Hepatocyte (in vitro differentiated cells): Measurements from ENCODE around the gene RASGEF1C. TPM values are rescaled to one million over a fixed set of nuclear protein-coding genes. Genes with fewer than 3 reads are reported as not detected.

Source experiments
- DNase-seq: peaks from one replicate; pipeline ENCODE4 v3.0.0-alpha.2; 2016; ENCODE audit warnings: low spot score
- H2AFZ ChIP-seq: fragments of 200-600 bp; sonication (generic); 2 replicates; pipeline ENCODE4 v1.6.0; 2016; ENCODE audit warnings: antibody characterized with exemption, mild to moderate bottlenecking
- H3K27ac ChIP-seq: fragments of 200-600 bp; sonication (generic); 2 replicates; pipeline ENCODE4 v1.5.1; 2016; ENCODE audit warnings: mild to moderate bottlenecking
- H3K27me3 ChIP-seq: fragments of 200-600 bp; sonication (generic); 2 replicates; pipeline ENCODE4 v1.6.1; 2016
- H3K36me3 ChIP-seq: fragments of 200-600 bp; sonication (generic); replicated peaks from 2 replicates; pipeline ENCODE4 v1.5.1; 2016; ENCODE audit warnings: low read depth; ENCODE audit not compliant: insufficient read depth
- H3K4me1 ChIP-seq: fragments of 200-600 bp; sonication (generic); 2 replicates; pipeline ENCODE4 v1.5.1; 2016; ENCODE audit warnings: mild to moderate bottlenecking, moderate library complexity; ENCODE audit not compliant: insufficient read depth
- H3K4me2 ChIP-seq: fragments of 200-600 bp; sonication (generic); 2 replicates; pipeline ENCODE4 v1.6.0; 2016
- H3K4me3 ChIP-seq: fragments of 200-600 bp; sonication (generic); 2 replicates; pipeline ENCODE4 v1.5.1; 2016; ENCODE audit warnings: mild to moderate bottlenecking
- H3K79me2 ChIP-seq: fragments of 200-600 bp; sonication (generic); 2 replicates; pipeline ENCODE4 v1.6.0; 2017; ENCODE audit warnings: mild to moderate bottlenecking
- H3K9me2 ChIP-seq: fragments of 200-600 bp; sonication (generic); replicated peaks from 2 replicates; pipeline ENCODE4 v1.6.0; 2017; ENCODE audit warnings: mild to moderate bottlenecking; ENCODE audit not compliant: insufficient read depth
- H3K9me3 ChIP-seq: fragments of 200-600 bp; sonication (generic); 2 replicates; pipeline ENCODE4 v1.5.1; 2016; ENCODE audit warnings: low read depth, mild to moderate bottlenecking
- H4K20me1 ChIP-seq: fragments of 200-600 bp; sonication (generic); 2 replicates; pipeline ENCODE4 v1.6.0; 2016; ENCODE audit warnings: mild to moderate bottlenecking; ENCODE audit not compliant: insufficient read depth, poor library complexity, severe bottlenecking
- EZH2 ChIP-seq: fragments of 200-600 bp; sonication (generic); IDR thresholded peaks from 2 replicates; pipeline ENCODE4 v1.6.1; 2016; ENCODE audit warnings: antibody characterized with exemption, mild to moderate bottlenecking, borderline replicate concordance
- EZH2phosphoT487 ChIP-seq: fragments of 200-600 bp; sonication (generic); IDR thresholded peaks from one replicate; pipeline ENCODE4 v1.6.1; 2018; ENCODE audit warnings: antibody characterized with exemption, mild to moderate bottlenecking, low read depth, moderate library complexity; ENCODE audit not compliant: unreplicated experiment, severe bottlenecking
- WGBS: methylation state at CpG from one replicate; pipeline ENCODE4 v1.1.6; 2016; ENCODE audit warnings: low lambda C conversion rate; ENCODE audit errors: missing lambda C conversion rate; 5-methylcytosine and 5-hydroxymethylcytosine counted together
- polyA plus RNA-seq: library from polyadenylated mRNA; unstranded; fragments of >200 nt; fragmentation: Nextera tagmentation; extraction: Ambion mirVana; gene quantifications from 2 replicates; pipeline ENCODE4 v1.2.1, GENCODE V29; 2016
- total RNA-seq: library from RNA; depleted of rRNA; stranded (reverse); fragments of >200 nt; gene quantifications from 2 replicates; pipeline ENCODE4 v1.2.3, GENCODE V29; 2014
- TF ChIP-seq, protein P1 (sequence below): fragments of 200-600 bp; sonication (generic); IDR thresholded peaks from 2 replicates; pipeline ENCODE4 v1.5.1; 2016; ENCODE audit warnings: antibody characterized with exemption, mild to moderate bottlenecking; ENCODE audit not compliant: poor library complexity

Gene RASGEF1C
- total and polyA plus RNA-seq, 2 experiments from 2014 or later: not detected

DNA sequence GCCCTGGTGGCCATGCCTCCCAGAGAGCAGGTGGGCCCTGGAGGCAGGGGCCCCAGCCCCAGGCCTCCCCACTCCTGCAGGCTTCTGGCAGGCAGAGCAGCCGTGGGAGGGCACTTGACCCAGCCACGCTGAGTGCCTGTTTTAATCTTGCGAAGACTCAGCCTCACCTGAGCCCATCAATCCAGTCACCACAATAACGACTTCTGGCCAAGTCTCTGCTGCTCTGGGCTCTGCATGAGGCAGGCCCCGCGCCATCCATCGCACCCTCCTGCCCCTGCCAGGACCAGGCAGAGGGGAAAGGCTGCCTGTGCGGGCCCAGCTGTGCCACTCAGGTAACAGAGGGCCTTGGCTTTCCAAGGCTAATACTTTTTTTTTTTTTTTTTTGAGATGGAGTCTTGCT, 32.8 kb downstream of the RASGEF1C start:
- Histone ChIP-seq H4K20me1 (no peaks in the 10 kb centered on the region), H3K4me1 (peaks cover 4% of the 10 kb centered on the region), H3K79me2 (no peaks in the 10 kb centered on the region), H3K9me3 (no peaks in the 10 kb centered on the region), H3K36me3 (no peaks in the 10 kb centered on the region), H3K4me3 (no peak overlapping the region), H3K27me3 (no peaks in the 10 kb centered on the region), H3K4me2 (no peak overlapping the region), H3K9me2 (no peaks in the 10 kb centered on the region), H3K27ac (no peak overlapping the region), H2AFZ (no peak overlapping the region)
- TF ChIP-seq EZH2 (no peak), EZH2phosphoT487 (no peak)
- TF ChIP-seq, protein P1, sequence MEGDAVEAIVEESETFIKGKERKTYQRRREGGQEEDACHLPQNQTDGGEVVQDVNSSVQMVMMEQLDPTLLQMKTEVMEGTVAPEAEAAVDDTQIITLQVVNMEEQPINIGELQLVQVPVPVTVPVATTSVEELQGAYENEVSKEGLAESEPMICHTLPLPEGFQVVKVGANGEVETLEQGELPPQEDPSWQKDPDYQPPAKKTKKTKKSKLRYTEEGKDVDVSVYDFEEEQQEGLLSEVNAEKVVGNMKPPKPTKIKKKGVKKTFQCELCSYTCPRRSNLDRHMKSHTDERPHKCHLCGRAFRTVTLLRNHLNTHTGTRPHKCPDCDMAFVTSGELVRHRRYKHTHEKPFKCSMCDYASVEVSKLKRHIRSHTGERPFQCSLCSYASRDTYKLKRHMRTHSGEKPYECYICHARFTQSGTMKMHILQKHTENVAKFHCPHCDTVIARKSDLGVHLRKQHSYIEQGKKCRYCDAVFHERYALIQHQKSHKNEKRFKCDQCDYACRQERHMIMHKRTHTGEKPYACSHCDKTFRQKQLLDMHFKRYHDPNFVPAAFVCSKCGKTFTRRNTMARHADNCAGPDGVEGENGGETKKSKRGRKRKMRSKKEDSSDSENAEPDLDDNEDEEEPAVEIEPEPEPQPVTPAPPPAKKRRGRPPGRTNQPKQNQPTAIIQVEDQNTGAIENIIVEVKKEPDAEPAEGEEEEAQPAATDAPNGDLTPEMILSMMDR: no peak
- no peak for DNase-seq
- WGBS: 93% methylated on average over 8 of the region's 8 CpGs

DNA sequence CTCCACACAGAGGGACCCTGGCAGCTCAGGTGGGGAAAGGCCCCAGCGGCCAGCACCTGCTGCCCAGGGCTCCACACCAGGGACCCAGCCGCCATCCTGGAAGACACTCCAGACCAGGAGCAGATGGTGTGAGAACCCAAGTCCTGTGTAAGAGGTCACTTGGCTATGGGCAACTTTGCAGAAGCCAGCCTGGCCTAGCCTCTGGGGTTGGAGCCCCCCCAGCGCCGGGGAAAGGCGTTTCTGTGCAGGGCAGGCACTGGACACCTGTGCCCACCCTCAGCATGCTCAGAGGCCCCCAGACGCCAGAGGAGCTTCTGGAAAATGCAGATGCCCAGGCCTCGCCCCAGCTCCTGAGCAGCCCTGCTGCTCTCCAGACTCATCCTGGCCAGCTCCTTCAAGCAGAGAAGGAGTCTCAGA, 34.0 kb downstream of the RASGEF1C start:
- Histone ChIP-seq H3K9me2 (no peaks in the 10 kb centered on the region), H3K4me2 (no peak overlapping the region), H3K9me3 (no peaks in the 10 kb centered on the region), H3K36me3 (no peaks in the 10 kb centered on the region), H3K4me3 (no peak overlapping the region), H3K79me2 (no peaks in the 10 kb centered on the region), H3K4me1 (peaks cover 4% of the 10 kb centered on the region), H3K27me3 (no peaks in the 10 kb centered on the region), H4K20me1 (no peaks in the 10 kb centered on the region), H3K27ac (no peak overlapping the region), H2AFZ (no peak overlapping the region)
- DNase-seq: no peak
- 93% methylated on average over 7 of the region's 7 CpGs for WGBS
- TF ChIP-seq, protein P1: no peak
- no peak for TF ChIP-seq EZH2phosphoT487
- TF ChIP-seq EZH2: no peak

DNA sequence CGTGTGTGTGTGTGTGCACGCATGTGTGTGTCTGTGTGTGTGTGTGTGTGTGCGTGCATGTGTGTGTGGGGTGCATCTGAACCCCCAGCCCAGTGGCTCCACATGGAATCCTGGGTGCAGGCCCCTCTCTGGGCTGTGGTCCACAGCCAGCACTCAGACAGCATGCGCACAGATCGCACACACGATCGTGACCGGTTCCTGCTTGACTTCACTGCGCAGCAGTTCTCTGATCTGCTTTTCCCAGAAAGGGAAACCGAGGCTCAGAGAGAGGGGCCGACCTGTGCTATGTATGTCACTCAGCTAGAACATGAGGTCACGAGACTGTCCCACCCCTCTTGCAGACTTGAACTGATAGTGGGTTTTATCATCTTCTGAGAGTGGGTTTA, 34.4 kb downstream of the RASGEF1C start:
- Histone ChIP-seq H4K20me1 (no peaks in the 10 kb centered on the region), H3K36me3 (no peaks in the 10 kb centered on the region), H3K9me3 (no peaks in the 10 kb centered on the region), H2AFZ (no peak overlapping the region), H3K4me2 (no peak overlapping the region), H3K4me3 (no peak overlapping the region), H3K9me2 (no peaks in the 10 kb centered on the region), H3K79me2 (no peaks in the 10 kb centered on the region), H3K27me3 (no peaks in the 10 kb centered on the region), H3K4me1 (peaks cover 4% of the 10 kb centered on the region), H3K27ac (no peak overlapping the region)
- TF ChIP-seq EZH2phosphoT487 (no peak), EZH2 (no peak)
- TF ChIP-seq, protein P1: no peak
- WGBS: 94% methylated on average over 12 of the region's 12 CpGs
- no peak for DNase-seq
